GM21360 (cell line): Measurements from ENCODE around the gene DYNAP.
A peak's percentile ranks its signal among the peaks of the same experiment; 100 is the strongest.

ENCODE experiments used
- ATAC-seq: cut with Tn5 transposase; IDR thresholded peaks from one replicate; pipeline ENCODE4 v1.9.1; 2021; ENCODE audit warnings: mild to moderate bottlenecking, moderate library complexity; ENCODE audit not compliant: unreplicated experiment

The DYNAP gene, protein sequence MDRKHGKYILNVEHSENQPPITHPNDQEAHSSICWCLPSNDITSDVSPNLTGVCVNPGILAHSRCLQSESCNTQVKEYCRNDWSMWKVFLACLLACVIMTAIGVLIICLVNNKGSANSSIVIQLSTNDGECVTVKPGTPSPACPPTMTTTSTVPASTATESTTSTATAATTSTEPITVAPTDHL

DNA sequence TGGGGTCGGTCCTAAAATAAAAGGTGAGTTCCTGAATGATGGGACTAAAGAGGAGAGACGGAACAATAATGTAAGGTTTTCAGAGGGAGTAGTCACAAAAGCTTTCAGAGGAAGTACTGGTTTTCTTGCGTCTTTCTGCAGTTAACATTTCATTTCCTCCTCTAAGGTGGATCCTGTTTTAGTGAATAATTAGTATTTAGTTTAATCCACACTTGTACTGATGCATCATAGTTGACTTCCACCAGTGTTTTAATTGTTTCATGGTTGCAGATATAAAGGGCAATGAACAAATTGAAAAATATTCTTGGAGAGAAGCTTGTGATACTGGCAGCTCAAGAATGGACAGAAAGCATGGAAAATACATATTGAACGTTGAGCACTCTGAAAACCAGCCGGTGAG lies at the start of gene DYNAP:
DYNAP (plus strand) TSS at position 301 of the 400 bp plus-strand sequence; CDS start at position 339, 38 bp downstream.
- ATAC-seq = no peak

DNA sequence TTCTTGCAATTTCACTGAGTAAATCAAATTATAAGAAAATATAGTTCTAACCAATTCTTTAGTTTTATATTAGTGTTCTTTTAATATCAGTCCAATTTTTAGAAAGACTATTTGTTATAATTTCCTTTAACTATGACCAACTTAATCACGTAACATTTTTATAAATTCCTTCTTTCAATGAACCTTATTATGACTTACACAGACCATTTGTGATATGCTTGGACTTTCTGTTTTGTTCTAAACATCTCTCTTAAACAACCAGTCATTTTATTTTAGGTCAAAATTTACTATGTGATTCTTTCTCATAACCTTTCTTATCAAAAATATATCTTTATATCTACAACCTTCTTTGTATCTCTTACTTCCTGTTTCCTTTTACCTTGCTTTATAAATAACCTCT lies 39.5 kb upstream of the DYNAP start:
- no peak for ATAC-seq

- ATAC-seq = no peak
Measured at GRCh38 chr18:54555286-54555685, 35.8 kb upstream of the DYNAP start.

DNA sequence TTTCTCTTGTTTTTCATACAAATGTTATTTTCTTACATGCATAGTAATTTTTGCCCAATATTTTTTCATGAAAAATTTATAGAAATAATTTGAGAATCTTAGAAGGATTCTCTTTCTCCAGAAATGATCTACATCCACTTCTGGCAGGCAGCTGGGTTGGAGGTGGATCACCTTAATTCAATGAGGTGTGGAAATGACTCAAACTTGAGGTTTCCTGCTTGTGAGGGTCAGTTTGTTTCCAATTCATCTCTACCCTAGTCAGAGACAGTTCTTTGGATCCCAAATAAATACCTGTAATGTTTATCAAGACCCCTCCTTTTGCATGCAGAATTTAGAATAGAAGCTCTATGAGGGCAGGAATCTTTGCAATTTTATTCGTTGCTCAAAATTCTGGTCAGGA lies 35.0 kb upstream of the DYNAP start:
- ATAC-seq = no peak

- ATAC-seq = no peak
Measured at GRCh38 chr18:54557958-54558357, 33.1 kb upstream of the DYNAP start.

DNA sequence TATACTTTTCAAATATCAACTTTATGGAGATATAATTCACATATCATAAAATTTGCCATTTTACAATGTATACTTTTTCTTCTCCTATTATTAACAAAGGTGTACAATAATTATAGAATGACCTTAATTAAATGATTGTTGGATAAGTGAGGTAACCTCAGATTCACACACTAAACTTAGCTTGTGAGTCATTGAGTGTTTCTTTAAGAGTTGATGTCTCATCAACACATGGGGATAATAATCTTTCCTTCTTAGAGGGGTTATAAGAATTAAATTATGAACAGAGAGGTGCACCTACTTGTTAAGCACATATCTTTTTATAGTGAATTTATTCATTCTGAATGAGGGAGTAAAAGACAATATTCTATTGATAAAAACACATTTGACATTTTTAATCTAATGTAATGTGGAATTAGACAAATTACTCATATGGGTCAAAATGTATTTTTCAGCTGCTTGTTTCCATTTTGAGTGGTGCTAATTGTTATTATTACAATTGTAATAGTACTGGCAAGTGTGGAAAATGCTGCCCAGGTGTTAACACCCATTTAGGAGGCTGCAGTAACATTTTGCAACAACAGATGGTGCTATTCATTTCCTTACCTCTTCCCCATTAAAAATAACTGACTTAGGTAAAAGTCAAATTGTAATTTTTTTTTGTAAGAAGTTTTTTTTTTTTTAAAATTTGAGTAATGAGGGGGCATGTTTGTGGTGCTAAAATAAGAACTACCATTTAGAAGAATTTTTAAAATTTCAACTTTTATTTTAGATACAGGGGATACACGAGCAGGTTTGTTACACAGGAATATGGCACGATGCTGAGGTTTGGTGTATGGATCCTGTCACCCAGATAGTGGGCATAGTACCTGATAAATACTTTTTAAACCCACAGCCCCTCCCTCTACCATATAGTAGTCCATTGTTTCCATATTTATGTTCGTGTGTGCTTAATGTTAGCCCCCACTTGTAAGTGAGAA lies 32.1 kb upstream of the DYNAP start:
- no peak for ATAC-seq

DNA sequence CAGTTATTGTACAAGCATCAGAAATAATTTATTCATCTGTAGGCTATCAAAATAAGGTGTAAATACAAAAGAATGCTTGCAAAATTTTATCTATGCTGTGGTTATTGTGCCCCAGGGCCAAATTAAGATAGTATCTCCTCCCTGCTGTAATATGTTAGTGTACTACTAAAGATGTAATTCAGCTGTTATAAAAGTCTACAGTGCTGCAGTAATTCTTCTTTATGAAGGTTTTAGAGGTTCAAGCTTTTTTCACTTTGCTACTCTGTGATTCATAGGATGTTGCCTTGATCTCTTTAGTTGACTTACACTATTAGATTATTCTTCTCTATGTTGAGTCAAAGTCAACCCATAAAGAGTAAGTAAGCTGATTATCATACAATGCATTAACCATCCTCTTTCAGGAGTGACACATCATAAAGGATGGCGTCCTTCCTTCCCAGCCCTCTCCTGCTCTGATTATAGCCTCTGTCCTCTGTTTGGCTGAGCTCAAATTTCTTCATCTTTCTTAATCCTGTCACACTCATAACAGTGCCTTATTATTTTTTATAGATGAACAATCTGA lies 29.3 kb upstream of the DYNAP start:
- no peak for ATAC-seq

DNA sequence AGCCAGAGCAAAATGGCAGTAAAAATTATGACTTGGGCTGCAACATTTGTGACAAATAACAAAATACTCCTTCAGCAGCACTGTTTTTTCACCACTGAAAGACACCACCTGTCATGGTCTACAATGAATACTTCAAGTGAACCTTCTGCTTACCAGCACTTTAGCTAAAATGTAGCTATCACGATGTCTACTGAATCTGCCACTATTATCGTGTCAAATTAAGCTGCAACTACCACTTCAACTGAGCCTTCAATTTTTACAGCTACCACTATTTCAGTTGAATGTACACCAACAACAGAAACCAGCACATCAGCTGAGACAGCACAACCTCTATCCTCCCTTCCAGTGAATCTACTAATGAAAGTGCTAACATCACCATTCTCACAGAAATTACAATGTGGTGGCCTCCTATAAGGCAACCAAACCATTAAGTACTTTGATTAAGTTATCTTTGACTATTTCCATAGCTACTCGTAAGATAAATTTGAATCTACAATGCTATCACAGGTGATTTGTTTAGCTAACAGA lies 10.8 kb upstream of the DYNAP start:
- no peak for ATAC-seq

DNA sequence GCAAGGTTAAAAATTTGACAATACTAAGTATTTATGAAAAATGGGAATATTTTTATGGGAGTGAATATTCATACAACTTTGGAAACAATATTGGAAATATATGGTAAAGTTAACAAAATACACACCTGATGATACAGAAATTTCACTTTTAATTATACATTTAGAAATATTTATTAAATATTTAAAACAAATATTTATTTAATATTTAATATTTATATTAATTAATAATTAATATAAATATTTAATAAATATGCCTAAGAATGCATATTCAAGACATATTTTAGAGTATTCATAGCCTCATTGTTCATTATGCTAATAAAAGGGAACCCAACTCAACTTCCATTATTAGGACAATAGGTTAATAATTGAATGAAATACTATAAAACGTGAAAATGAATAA lies 7.0 kb upstream of the DYNAP start:
- ATAC-seq = no peak

GRCh38 chr18:54585743-54586142 lies 5.3 kb upstream of the DYNAP start:
- ATAC-seq = no peak

DNA sequence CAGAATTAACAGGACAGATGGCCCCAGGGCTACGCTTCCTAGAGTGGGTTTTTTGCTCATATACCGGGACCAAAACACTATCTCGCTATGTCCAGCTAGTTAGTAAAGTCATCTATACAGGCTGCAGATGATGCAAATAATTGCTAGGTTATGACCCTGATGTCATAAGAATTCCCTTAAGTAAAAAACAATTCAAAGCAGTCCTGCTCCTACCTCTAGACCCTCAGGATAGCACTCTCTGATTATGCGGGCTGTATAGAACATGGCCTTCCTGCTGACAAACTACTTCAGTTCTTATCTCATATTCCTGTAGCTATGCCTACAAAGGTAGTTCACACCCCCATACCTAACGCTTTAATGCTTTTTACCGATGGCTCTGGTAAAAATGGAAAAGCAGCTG lies 13.2 kb downstream of the DYNAP start:
- ATAC-seq = no peak

DNA sequence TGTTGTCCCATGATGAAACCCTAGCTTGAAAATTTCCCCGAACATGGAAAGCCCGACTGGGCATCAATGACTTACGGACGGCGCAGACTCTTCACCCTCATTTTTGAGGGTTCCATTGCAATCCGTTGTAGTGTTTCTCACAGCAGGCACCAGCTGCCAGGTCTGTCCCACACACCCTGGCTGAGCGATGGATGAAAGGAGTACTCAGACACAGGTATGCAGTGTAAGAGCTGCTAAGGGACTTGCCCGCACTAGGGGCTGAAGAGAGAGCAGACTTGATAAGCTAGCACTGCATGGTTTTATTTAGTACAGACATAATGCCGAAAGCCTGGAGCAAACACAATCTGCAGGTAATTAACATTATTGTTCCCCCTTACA lies 15.8 kb downstream of the DYNAP start:
- ATAC-seq = no peak

DNA sequence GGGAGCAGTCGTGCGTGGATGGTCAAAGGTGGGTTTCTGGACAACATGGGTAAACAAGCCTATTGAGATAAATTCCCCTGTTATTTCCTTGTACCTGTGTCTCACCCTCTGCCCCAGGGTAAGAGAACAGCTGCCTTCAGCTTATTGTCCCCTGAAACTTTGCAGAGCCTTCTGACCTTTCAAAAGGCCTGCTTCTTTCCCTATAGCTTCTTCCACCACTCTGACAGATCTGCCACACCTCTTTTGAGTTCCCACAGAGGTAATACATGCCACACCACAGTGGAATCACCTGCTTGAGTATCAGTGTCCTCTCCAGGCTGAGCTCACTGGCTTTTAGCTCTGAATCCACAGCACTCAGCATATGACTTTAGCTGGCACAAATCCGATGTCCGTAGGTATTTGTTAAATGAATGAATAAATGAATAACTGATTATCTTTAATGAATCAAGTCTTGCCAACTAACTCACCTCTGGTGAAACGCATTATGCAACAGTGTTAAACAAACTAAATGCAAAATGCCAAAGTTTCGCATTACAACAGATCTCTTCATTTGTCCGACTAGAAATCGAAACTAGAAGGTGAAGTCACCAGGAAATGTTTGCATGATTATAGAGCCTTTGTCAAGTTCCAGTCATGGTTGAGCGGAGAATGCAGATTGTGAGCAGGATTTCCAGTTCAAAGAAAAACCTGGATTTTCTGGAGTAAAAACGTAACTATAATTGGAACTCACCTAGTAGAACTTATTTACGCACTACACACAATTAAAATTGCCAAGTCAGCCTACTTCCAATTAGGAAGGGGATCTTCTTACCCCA lies 16.4 kb downstream of the DYNAP start:
- ATAC-seq = no peak

GRCh38 chr18:54608028-54608642 lies 17.1 kb downstream of the DYNAP start:
- no peak for ATAC-seq

DNA sequence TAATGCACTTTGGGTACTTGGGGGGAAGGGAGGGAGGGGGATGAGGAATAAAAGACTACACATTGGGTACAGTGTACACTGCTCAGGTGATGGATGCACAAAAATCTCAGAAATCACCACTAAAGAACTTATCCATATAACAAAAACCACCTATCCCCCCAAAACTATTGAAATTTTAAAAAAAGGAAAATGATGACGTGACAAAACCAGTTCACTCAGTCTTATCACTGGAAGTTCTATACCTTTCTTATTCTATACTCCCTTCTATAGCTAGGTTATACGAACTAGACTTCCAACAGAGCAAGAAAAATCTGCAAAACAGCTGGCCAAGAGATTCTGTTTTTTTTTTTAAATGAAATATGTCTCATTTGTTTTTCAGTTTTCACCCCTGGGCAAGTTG lies 20.8 kb downstream of the DYNAP start:
- no peak for ATAC-seq

DNA sequence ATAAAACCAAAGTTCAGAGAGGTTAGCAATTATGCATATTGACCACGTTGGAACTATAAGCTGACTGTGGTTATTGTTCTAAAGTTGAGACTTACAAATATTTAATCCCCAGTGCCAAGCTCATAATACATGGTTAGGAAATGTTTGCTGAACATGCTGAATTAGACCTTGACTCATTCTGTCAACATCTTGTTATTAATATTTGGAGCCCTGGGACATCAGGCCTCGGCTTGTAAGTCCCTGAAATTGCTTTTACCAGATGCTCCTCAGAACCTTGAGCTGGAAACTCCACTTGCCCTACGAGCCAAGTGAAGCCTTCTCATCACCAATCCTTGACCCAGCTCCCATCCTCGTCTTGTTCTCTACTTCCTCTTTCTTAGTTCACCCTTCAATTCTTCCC lies 21.2 kb downstream of the DYNAP start:
- ATAC-seq = no peak

GRCh38 chr18:54613174-54613573 lies 22.1 kb downstream of the DYNAP start:
- no peak for ATAC-seq

GRCh38 chr18:54616220-54616848 lies 25.3 kb downstream of the DYNAP start:
- ATAC-seq = peak; percentile 86

DNA sequence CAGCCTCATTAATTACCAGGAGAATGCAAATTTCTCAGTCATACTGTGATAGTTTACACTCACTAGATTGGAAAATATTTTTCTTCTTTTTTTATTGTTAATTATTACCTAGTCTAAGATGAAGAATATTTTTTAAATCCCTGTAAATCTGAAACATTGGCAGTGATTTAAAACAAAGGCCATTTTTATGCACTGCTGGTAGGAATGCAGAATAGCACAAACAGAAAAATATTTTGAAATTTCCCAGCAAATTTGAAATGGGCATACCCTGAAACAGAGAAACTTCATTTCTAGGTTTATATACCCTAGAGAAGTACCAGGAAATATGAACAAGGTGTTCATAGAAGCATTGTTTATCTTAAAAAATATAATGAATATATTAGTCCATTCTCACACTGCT lies 31.0 kb downstream of the DYNAP start:
- ATAC-seq = no peak

DNA sequence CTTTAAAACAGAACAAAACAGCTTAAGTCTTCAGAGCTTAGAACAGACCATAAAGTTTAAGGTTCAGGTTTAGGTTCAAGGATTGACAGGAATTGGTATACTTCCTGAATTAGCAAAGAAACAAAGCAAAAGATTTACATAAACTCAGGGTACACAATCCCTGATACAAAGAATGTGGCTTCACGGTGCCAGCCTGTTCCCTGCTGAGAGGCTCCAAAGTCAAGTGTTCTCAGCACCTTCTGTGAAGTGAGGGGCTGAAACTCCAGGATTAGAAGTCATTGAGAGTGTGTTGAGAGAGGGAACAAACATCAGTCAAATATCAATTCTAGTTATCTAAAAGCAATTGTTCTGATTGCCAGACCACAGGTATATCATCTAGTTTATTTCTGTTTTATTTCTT lies 35.7 kb downstream of the DYNAP start:
- ATAC-seq = no peak
